GM19351 (cell line): Measurements from ENCODE around the gene RTKN.
"Not testable (repeated sequence)": the region's sequence is repeated elsewhere in the genome, so short reads cannot be mapped to it uniquely, and the experiment has no call there.

Source experiments
- ATAC-seq: cut with Tn5 transposase; IDR thresholded peaks from one replicate; pipeline ENCODE4 v1.9.1; 2021; ENCODE audit warnings: mild to moderate bottlenecking, moderate library complexity; ENCODE audit not compliant: unreplicated experiment

The RTKN gene

GRCh38 chr2:74439373-74439772 lies 2.4 kb downstream of the RTKN start:
- ATAC-seq: no peak

GRCh38 chr2:74438248-74438647 lies 3.5 kb downstream of the RTKN start:
- ATAC-seq: no peak

GRCh38 chr2:74436848-74437695 lies 4.7 kb downstream of the RTKN start:
- no peak for ATAC-seq

- no peak for ATAC-seq
Observed at GRCh38 chr2:74436111-74436805, 5.5 kb downstream of the RTKN start.

GRCh38 chr2:74430502-74430901 lies 11.2 kb downstream of the RTKN start:
- no peak for ATAC-seq

GRCh38 chr2:74429487-74430451 lies 12.0 kb downstream of the RTKN start:
- ATAC-seq: no peak

- ATAC-seq: no peak
Observed at GRCh38 chr2:74428675-74429074, 13.1 kb downstream of the RTKN start.

GRCh38 chr2:74427551-74427950 lies 14.2 kb downstream of the RTKN start:
- ATAC-seq: no peak

- ATAC-seq: no peak
Observed at GRCh38 chr2:74426181-74426758, 15.5 kb downstream of the RTKN start.

- ATAC-seq: no peak
Observed at GRCh38 chr2:74425523-74425922, 16.2 kb downstream of the RTKN start.

- no peak for ATAC-seq
Observed at GRCh38 chr2:74424995-74425406, 16.7 kb downstream of the RTKN start.

GRCh38 chr2:74424139-74424992 lies 17.4 kb downstream of the RTKN start:
- no peak for ATAC-seq

- no peak for ATAC-seq
Observed at GRCh38 chr2:74423231-74424095, 18.3 kb downstream of the RTKN start.

- peak; percentile 86 for ATAC-seq
Observed at GRCh38 chr2:74421221-74421870, 20.4 kb downstream of the RTKN start, which contains the start of the genes C2orf81 and WDR54. TSS of gene C2orf81 (minus strand) at chr2:74421619. CDS start at chr2:74421560, 59 bp downstream. TSS of gene WDR54 (plus strand) at chr2:74421730. CDS start at chr2:74422154, 424 bp downstream.

GRCh38 chr2:74420443-74421103 lies 21.2 kb downstream of the RTKN start:
- ATAC-seq: not testable (repeated sequence)

- no peak for ATAC-seq
Observed at GRCh38 chr2:74420006-74420405, 21.7 kb downstream of the RTKN start.

GRCh38 chr2:74419345-74419744 lies 22.4 kb downstream of the RTKN start:
- no peak for ATAC-seq

- no peak for ATAC-seq
Observed at GRCh38 chr2:74418312-74418711, 23.4 kb downstream of the RTKN start.
